Central memory CD4-positive, alpha-beta T cell (primary cell): ENCODE measurements around the gene HYLS1.
"Not testable (repeated sequence)": the region's sequence is repeated elsewhere in the genome, so short reads cannot be mapped to it uniquely, and the experiment has no call there.

ENCODE experiments used
- DNase-seq: peaks from one replicate; pipeline ENCODE4 v3.0.0; 2022
- total RNA-seq, 3 experiments: gene quantifications; one replicate each; lab custom pipeline; 2026; lab: John Stamatoyannopoulos, UW

Gene HYLS1, protein sequence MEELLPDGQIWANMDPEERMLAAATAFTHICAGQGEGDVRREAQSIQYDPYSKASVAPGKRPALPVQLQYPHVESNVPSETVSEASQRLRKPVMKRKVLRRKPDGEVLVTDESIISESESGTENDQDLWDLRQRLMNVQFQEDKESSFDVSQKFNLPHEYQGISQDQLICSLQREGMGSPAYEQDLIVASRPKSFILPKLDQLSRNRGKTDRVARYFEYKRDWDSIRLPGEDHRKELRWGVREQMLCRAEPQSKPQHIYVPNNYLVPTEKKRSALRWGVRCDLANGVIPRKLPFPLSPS
- 2.7 to 11.8 (median 3.1) reads per million in 3 experiments for total RNA-seq

DNA sequence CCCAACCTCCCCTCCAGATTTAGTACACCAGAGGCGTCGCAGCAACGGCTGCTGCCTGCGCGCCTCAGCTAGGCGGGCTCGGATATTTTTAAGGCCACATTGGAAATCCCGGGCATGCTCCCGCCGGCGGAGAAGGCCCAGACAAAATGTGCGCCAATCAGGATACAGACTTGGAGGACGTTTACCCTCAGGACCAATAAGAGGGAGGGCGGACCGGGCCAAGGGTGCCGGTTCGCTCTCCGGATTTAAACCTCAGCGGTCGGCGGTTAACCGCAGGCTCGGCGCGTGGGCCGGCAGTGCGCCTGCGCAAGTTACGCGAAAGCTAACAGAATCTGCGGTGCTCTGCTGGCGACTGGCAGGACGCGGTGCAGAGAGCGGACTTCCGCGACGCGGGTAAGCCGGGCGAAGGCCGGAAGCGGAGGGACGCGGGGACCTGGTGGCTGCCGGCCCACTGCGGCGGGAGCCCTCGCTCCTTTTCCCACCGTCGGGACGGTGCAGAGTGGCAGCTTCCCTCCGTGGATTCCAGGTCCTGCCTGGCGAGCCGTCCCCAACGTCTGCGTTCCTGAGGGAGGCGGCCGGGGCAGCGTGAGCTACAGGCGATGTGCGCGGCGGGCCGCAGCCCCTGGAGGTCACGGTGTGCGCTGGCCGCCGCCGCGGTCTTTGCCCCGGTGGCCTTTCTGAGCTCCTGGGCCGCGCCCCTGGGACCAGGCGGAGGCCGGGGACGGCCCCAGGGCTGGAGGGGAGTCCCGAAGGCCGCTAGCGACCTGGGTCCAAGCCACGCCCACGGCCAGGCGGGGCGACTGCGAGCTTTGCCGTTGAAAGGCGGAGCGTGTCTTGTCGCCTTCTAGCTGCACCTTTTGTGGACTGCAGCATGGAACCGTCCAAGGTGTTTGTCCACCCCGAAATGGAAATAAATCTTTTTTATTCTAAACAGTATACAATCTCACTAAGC is at the start of gene HYLS1:
Gene HYLS1 (plus strand): TSS at position 296 of the 952 bp plus-strand sequence. CDS start 11,701 bp downstream, outside the sequence.
- peak; percentile 98 for DNase-seq

DNA sequence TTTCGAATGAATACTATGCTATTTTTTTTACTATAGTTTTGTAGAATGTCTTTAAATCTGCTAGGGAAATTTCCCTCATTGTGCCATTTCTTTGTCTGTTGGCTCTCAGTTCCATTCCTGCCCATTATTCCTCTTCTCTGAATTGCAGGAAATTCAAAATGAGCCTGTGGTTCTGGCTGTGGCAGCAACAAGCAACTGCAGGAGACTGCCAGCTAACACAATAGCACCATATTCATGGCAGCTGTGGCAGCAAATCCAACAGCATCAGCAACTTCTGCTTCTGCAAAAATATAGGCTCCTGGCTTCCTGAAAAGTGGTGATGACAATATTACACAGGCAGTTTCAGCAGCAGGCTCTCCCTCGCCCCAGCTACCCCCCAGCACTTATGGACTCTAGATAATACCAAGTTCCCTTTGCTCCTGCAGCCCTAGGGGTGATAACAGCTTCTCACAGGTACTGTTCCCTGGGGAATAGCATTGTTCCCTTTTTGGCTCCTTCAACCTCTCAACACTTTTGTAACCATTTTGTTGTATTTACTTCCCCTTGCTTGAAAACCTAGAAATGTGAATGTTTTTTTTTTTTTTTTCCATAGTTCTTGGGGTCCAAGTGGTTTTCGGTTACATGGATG is 45.0 kb upstream of the HYLS1 start:
- no peak for DNase-seq

DNA sequence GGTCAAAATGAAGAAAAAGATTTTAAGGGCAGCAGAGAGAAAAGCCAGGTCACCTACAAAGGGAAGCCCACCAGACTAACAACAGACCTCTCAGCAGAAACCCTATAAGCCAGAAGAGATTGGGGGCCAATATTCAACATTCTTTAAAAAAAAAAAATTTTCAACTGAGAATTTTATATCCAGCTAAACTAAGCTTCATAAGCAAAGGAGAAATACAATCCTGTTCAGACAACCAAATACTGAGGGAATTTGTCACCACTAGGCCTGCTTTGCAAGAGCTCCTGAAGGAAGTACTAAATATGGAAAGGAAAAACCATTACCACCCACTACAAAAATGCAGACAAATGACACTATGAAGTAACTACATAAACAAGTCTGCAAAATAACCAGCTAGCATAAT is 41.3 kb upstream of the HYLS1 start:
- DNase-seq = no peak

DNA sequence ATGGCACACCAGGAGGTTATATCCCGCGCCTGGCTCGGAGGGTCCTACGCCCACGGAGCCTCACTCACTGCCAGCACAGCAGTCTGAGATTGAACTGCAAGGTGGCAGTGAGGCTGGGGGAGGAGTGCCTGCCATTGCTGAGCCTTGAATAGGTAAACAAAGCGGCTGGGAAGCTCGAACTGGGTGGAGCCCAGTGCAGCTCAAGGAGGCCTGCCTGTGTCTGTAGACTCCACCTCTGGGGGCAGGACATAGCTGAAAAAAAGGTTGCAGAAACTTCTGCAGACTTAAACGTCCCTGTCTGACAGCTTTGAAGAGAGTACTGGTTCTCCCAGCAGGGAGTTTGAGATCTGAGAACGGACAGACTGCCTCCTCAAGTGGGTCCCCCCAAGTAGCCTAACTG is 29.8 kb upstream of the HYLS1 start:
- not testable (repeated sequence) for DNase-seq

DNA sequence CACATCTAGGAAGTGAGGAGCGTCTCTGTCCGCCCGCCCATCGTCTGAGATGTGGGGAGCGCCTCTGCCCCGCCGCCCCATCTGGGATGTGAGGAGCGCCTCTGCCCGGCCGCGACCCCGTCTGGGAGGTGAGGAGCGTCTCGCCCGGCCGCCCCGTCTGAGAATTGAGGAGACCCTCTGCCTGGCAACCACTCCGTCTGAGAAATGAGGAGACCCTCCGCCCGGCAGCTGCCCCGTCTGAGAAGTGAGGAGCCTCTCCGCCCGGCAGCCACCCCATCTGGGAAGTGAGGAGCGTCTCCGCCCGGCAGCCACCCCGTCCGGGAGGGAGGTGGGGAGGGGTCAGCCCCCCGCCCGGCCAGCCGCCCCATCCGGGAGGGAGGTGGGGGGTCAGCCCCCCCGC is 24.7 kb upstream of the HYLS1 start:
- not testable (repeated sequence) for DNase-seq

DNA sequence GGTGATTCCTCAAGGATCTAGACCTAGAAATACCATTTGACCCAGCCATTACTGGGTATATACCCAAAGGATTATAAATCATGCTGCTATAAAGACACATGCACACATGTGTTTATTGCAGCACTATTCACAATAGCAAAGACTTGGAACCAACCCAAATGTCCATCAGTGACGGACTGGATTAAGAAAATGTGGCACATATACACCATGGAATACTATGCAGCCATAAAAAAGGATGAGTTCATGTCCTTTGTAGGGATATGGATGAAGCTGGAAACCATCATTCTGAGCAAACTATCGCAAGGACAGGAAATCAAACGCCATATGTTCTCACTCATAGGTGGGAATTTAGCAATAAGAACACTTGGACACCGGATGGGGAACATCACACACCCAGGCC is 22.1 kb upstream of the HYLS1 start:
- not testable (repeated sequence) for DNase-seq

DNA sequence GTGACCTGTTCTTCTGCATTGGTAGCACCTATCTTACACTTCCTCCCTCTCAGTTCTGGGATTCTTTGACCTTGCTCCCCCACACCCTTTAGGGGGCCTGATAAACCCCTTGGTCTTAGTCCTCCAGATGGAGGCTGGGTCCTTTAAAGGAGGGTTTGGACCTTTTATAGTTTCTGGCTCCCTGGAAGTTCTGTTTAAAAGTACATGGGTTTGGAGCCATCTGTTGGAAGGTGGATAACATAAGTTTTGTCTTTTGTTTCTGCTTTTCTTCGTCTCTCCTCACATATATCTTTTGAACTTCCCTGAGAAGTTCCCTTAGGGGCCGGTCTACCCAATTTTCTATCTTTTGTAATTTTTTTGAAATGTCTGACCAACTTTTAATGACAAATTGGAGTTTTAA is 17.9 kb upstream of the HYLS1 start:
- DNase-seq = no peak

DNA sequence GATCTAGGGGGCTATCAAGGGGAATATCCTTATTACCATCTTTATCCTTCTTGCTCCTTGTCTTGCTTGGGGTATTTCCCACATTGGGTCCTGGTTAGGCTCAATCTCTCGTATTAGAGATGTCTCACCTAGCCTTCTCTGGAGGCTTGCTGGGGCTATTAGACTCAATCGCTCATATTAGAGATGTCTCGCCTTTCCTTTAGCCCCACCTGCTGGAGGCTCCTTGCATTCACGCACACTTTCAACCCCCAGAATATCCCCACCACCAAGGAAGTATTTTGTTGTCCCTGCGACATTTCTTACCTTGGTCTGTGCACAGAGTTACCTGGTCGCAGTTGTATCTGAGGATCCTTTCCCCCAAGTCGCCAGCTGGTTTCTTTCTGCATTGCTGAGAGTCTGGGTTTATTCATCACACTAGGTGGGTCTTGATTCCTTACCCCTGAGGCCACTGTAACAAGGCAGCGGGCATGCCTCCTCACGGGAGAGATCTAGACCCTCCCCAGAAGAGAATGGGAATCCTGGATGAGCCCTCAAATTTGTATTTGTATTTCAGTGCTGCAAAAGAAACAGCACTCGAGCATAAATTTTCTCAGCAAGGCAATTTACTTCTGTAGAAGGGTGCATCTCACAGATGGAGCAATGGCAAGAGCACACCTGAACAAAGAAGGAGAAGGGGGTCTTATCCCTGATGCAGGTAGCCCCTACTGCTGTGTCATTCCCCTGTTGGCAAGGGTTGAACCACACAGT is 15.9 kb upstream of the HYLS1 start:
- DNase-seq = no peak

DNA sequence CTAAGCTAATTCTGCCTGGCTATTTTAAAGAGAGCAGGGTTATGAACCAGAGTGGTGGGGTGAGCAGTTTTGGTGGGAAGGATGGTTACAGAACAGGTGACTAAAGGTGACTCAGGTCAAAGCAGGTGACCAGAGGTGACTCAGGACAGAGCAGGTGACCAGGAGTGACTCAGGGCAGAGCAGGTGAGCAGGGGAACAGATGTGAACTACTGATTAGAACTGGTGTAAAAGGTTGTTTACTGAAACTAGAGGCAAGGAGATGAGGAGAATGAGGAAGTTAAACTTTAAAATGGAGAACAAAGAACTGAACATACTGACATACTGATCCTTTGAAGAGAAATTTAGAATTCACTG is 15.4 kb upstream of the HYLS1 start:
- no peak for DNase-seq

DNA sequence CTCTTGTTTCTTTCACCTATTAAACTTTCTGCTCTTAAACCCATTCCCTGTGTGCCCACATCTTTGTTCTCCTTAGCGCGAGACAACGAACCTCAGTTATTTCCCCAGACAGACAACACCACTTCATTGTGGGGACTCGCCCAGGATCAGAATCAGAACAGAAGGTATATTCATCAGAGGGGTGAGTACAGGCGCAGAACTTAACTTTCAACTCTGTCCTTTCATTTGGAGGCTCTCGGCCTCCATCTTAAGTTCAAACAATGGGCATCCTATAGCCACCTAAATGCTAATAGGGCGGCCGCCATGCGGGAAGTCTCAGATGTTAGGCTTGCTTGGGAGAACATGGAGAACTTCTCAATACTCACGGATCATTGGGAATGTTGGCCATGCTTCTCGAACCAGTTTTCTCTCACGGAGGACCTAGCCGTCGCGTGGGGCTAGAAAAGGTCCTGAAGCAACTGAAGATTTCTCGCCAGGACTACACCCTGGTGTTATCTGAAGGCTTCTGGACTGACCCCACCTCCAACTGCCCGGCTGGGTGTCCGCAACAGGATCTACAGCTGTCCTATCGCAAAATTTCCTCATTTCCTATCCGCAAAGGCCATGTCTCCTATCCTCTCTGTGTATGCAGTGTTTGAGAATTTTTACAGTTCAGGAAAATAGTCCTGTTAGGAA is 13.4 kb upstream of the HYLS1 start:
- DNase-seq = no peak

DNA sequence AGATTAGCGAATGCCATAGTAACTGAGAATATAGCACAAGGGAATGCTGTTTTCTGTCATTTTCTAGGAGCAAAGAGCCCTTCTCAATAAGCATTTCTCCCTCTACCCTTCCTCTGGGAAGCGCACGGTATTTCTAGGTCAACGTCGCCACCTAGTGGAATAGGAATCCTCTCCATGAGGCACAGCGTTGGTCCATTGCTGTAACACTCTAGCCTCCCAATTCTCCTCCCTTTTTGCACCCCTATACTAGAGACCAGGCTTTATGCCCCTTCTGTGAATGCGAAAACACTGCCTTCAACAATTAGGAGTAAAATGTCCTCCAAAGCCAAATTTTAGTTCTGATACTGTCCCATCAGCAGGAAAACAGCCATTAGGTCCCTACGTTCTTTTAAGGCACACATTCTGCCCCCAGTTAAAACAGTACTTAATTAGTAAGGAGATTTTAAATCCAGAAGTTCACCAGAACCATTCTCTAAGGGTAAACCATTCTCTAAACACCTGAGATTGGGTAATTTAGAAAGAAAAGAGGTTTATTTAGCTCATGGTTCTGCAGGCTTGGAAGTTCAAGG is 12.8 kb upstream of the HYLS1 start:
- DNase-seq = peak; percentile 24

DNA sequence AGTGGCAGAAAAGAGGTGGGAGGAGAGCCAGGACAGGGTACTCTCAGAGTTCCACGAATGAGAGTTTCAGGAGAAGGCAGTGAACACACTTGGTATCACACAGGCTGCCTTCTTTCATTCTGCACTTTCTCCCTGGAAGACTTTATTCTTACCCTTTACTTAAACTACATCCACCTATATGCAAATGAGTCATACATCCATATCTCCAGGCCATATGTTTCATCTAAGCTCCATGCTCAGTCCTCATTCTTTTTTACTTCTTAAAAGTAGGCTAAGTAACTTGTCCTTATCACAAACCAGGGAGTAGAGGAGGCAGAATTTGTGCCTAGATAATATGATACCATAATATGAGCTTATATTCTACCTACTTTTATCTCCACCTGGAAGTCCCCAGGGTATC is 6.2 kb upstream of the HYLS1 start:
- no peak for DNase-seq

DNA sequence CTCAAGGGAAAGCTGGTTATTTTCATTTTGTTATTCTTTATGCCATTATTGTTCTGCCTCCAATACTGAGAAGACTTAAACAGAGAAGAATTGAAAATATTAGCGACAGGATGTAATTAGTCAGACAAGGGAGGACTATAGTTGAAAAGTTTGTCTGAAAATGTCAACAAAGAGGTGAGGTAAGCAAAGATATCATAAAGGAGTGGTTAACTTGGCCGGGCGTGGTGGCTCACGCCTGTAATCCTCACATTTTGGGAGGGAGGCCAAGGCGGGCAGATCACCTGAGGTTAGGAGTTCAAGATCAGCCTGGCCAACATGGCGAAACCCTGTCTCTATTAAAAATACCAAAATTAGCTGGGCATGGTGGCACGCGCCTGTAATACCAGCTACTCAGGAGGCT is 4.1 kb upstream of the HYLS1 start:
- no peak for DNase-seq

DNA sequence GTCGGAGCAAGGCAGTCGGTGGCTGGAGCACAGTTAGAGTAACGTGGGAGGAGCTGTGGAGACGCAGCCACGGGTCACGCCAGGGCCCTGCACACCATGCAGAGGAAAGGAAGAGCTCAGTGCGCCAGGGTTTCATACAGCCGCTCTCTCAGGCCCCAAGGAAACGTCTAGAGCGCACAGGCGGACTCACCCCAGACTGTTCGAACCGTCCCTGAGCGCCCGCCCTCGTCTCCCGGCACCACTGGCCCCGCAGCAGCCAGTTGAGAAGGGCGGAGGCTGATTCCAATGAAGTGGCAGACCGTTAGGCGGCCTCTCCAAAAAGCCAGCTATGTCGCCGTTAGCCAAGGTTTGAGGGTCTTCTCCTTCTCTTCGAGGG is 483 bp upstream of the HYLS1 start:
- DNase-seq = no peak

DNA sequence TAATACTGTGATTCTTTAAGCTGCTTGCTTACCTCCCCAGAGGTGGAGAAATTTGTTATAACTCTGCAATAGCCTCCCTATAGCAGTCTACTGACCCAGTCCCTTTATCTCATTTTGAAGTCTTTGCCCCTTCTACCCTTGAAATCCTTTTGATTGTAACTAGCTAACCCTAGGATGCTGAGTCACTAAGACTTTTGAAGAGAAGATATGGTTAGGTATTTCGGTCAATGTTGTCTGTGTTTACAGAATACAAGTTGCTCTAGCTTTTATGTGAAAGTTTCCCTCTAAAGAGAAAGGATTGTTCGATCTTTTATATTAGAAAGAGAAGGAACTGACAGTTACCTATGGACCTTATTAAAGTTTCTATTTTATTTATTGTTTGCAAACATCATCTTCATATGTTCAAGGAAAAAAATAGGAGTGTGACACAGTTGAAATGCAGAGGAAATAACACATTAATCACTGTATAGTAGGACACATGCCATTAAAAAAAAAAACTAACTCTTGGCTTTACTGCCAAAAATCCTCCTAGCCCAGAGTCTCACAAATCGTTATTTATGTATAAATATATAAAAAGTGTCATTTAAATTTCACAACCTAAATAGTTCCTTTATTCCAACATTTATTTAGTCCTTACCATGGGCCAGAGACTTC is 3.1 kb downstream of the HYLS1 start:
- no peak for DNase-seq

DNA sequence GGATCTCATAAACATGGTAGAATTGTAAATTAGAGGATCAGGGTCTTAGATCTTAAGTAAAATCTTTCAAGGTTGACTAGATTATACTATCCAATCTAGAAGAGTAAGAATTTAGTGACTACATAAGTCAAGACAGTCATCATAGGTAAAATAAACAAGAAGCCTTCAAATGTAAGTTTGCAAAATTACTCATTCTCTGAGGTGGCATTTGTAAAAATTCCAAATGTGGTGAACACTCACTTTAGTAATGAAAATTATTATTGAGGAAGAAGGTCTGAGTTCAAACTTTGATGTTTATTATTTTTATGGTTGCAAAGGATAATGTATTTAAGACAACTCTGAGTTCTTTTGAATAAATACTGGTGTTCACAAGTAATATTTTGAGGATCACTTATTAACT is 4.6 kb downstream of the HYLS1 start:
- no peak for DNase-seq

DNA sequence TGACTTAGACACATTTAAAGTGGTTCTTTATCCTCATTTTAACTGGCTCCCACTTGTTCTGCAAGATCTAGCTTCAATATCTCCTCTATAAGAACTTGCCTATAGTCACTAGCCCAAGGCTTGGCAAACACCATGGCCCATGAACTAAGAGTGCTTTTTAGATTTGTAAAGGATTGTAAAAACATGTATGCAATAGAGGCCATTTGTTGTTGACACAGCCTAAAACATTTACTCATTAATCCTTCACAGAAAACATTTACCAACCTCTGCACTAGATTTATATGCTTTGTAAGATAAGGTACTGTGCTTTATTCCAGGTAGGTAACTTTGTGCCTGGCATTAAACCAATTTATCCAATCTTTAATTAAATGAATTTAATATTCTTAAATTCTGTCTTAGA is 5.5 kb downstream of the HYLS1 start:
- no peak for DNase-seq

DNA sequence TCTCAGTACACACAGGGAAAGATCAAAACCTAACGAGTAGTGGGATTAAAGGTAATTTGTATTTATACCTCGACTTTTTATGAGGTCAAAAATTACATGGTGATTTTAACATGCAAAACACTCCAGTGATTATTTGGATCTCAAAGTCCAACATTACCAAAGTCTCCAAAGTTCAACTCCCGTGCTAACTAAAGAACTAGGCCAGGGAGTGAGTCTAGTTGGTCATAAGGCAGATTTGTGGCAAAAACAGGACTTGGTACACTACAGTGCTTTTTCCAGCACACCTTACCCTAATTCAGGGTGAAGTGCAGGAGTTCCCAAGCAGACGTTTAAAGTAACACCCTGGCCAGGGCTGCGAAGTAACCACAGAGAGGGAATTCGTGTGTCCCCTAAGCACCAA is 14.4 kb downstream of the HYLS1 start:
- DNase-seq = no peak

DNA sequence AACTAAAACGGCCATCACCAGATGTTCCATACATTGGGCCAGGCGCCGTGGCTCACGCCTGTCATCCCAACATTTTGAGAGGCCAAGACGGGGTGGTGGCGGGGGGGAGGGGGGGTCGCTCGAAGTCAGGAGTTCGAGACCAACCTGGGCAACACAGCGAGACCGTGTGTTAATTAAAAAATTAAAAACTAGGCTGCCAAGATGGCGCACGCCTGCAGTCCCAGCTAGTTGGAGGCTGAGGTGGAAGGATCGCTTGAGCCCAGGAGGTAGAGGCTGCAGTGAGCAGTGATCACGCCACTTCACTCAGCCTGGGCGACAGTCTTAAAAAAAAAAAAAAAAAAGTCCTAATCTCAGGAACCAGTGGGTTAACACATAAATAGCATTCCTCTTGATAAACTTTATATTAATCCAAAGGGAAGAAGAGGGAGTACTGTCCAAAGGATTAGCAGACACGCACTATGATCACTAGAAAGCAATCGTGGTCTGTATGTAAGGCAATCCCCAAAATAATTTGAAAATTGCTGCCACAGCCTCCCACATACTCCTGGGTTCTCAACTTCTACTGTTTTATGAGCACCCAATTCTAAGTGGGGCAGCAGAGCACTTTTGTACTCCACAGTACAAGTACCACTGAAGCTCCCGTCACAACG is 14.9 kb downstream of the HYLS1 start:
- no peak for DNase-seq

DNA sequence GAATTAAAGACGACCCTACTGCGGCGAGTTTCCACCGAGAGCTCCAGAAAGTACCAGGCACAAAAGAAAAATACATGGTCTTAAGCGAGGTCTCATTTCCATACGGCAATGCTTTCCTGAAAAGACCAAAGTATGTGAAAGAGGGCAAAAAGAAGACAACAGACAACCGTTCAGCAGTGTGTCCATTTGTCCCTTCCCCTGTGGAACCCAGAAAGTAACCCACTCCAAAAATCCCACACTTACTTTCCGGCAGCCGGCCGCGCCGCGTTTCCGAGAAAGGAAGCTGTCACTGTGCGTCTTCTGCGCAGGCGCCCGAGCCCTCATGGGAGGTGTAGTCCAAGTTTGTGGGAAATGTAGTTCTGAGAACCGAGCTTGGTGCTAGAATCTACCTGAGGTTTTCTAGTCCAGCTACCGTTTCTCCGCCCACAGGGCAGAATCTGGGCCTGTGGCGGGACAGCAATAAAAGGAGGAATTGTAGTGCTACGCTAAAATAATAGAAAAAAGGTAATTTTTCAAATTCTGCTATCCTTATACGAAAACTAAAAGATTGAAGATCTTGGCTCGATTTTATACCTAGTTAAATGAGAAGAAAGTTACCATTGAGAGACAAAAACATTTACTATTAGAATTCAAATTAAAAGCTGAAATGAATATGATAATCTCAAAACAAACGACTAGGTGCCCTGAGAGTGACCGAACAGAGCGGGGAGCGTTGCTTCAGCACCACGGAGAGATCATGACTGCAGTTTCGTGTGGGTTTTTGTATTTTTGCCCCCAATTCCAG is 15.7 kb downstream of the HYLS1 start, which contains the start of gene PUS3:
Gene PUS3 (minus strand): TSS at position 280 of the 784 bp plus-strand sequence. CDS start 6,922 bp downstream, outside the sequence.
- DNase-seq = peak; percentile 82
